ENCODE measurements around the gene SND1.

SND1 gene

GRCh38 chr7:127949769-127950222 lies 297.8 kb downstream of the SND1 start:
- no peak for DNase-seq
- no peaks in the 10 kb centered on the region for H3K27me3 ChIP-seq (ENCODE audit: insufficient read depth, low read depth, severe bottlenecking)
- H3K36me3 ChIP-seq, result no peaks in the 10 kb centered on the region; the same call in 1 of the 2 replicates
- H3K9me3 ChIP-seq (ENCODE audit: severe bottlenecking), result no peaks in the 10 kb centered on the region
- H3K4me3 ChIP-seq (ENCODE audit: low read depth, low read length), result no peak overlapping the region
- no peak overlapping the region for H3K27ac ChIP-seq
- TF ChIP-seq CTCF (IDR thresholded peaks at IDR 0.05; ENCODE audit: low read depth, low read length), result no peak

GRCh38 chr7:127950233-127950935 lies 298.4 kb downstream of the SND1 start:
- H3K4me3 ChIP-seq (ENCODE audit: low read depth, low read length), result no peak overlapping the region
- no peak for TF ChIP-seq CTCF (IDR thresholded peaks at IDR 0.05; ENCODE audit: low read depth, low read length)
- no peak for DNase-seq

GRCh38 chr7:127953423-127954356 lies 301.7 kb downstream of the SND1 start:
- no peak for TF ChIP-seq CTCF (IDR thresholded peaks at IDR 0.05; ENCODE audit: low read depth, low read length)
- DNase-seq, result no peak

More at GRCh38 chr7:127950233-127950935, 298.4 kb downstream of the SND1 start:
- Histone ChIP-seq H3K27ac (no peak overlapping the region), H3K36me3 (no peaks in the 10 kb centered on the region; the same call in 1 of the 2 replicates), H3K27me3 (ENCODE audit: insufficient read depth, low read depth, severe bottlenecking) (no peaks in the 10 kb centered on the region), H3K9me3 (ENCODE audit: severe bottlenecking) (no peaks in the 10 kb centered on the region)

GRCh38 chr7:127954357-127954748 lies 302.4 kb downstream of the SND1 start:
- DNase-seq, result no peak
- Histone ChIP-seq H3K27ac (no peak overlapping the region), H3K27me3 (ENCODE audit: insufficient read depth, low read depth, severe bottlenecking) (no peaks in the 10 kb centered on the region)

More at GRCh38 chr7:127953423-127954356, 301.7 kb downstream of the SND1 start:
- Histone ChIP-seq H3K27me3 (ENCODE audit: insufficient read depth, low read depth, severe bottlenecking) (no peaks in the 10 kb centered on the region), H3K4me3 (ENCODE audit: low read depth, low read length) (no peak overlapping the region), H3K36me3 (no peaks in the 10 kb centered on the region; the same call in none of the 2 replicates), H3K9me3 (ENCODE audit: severe bottlenecking) (no peaks in the 10 kb centered on the region), H3K27ac (no peak overlapping the region)

GRCh38 chr7:127955051-127955531 lies 303.1 kb downstream of the SND1 start:
- TF ChIP-seq CTCF (IDR thresholded peaks at IDR 0.05; ENCODE audit: low read depth, low read length), result no peak
- no peak for DNase-seq
- Histone ChIP-seq H3K27me3 (ENCODE audit: insufficient read depth, low read depth, severe bottlenecking) (no peaks in the 10 kb centered on the region), H3K4me3 (ENCODE audit: low read depth, low read length) (no peak overlapping the region), H3K27ac (no peak overlapping the region), H3K9me3 (ENCODE audit: severe bottlenecking) (no peaks in the 10 kb centered on the region), H3K36me3 (peaks cover under 1% of the 10 kb centered on the region)

More at GRCh38 chr7:127954357-127954748, 302.4 kb downstream of the SND1 start:
- H3K9me3 ChIP-seq (ENCODE audit: severe bottlenecking), result no peaks in the 10 kb centered on the region
- H3K36me3 ChIP-seq, result no peaks in the 10 kb centered on the region; the same call in none of the 2 replicates
- TF ChIP-seq CTCF (IDR thresholded peaks at IDR 0.05; ENCODE audit: low read depth, low read length), result no peak
- no peak overlapping the region for H3K4me3 ChIP-seq (ENCODE audit: low read depth, low read length)
